ENCODE results near the gene COL12A1.

DNA sequence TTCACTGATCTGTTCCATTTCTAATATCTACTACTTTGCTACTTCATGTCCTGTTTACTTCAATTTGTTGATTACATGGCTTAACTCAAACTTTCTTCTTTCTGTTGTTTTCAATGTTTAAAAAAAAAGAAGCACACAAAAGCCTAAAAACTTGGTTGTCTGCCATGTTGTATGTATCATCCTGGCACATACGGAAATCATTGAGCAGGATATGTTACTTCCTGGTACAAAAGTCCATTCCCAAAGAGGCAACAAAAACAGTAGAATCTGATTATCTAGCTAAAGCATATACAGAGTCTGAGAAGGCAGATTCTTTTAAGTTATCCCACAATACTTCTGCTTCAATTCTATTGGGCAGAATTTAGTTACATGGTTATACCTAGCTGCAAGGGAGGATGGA lies 14.5 kb upstream of the COL12A1 start:
- TF ChIP-seq EZH2 (IDR thresholded peaks at IDR 0.05; ENCODE audit: borderline replicate concordance, low read depth, low read length, severe bottlenecking) (no peak), POLR2AphosphoS5 (IDR thresholded peaks at IDR 0.05; ENCODE audit: insufficient read depth, low read depth, low read length) (no peak), POLR2A (IDR thresholded peaks at IDR 0.05; ENCODE audit: low read depth, low read length) (no peak), JUN (IDR thresholded peaks at IDR 0.05; ENCODE audit: borderline replicate concordance, insufficient read depth, insufficient read length, low read depth) (no peak), GATA2 (IDR thresholded peaks at IDR 0.05; ENCODE audit: insufficient read depth, insufficient read length, low read depth, low read length) (no peak), MYC (IDR thresholded peaks at IDR 0.05; ENCODE audit: low read depth, low read length) (no peak)
- TF ChIP-seq, protein P1, sequence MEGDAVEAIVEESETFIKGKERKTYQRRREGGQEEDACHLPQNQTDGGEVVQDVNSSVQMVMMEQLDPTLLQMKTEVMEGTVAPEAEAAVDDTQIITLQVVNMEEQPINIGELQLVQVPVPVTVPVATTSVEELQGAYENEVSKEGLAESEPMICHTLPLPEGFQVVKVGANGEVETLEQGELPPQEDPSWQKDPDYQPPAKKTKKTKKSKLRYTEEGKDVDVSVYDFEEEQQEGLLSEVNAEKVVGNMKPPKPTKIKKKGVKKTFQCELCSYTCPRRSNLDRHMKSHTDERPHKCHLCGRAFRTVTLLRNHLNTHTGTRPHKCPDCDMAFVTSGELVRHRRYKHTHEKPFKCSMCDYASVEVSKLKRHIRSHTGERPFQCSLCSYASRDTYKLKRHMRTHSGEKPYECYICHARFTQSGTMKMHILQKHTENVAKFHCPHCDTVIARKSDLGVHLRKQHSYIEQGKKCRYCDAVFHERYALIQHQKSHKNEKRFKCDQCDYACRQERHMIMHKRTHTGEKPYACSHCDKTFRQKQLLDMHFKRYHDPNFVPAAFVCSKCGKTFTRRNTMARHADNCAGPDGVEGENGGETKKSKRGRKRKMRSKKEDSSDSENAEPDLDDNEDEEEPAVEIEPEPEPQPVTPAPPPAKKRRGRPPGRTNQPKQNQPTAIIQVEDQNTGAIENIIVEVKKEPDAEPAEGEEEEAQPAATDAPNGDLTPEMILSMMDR (IDR thresholded peaks at IDR 0.05; ENCODE audit: extremely low read depth in 1 of 2, insufficient read depth in 1 of 2, low read depth in 1 of 2, low read length in 2 of 2): no peak
- TF ChIP-seq, protein P2, sequence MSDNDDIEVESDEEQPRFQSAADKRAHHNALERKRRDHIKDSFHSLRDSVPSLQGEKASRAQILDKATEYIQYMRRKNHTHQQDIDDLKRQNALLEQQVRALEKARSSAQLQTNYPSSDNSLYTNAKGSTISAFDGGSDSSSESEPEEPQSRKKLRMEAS (IDR thresholded peaks at IDR 0.05; ENCODE audit: insufficient read depth, insufficient read length): no peak

Measured in endothelial cell of umbilical vein (primary cell).